Raji (cell line): ENCODE data around the gene NEK6.

Experiments
- POLR2A ChIP-seq: IDR thresholded peaks from 2 replicates; pipeline ENCODE4 v1.6.1; 2011; ENCODE audit warnings: low read depth, low read length, control low read depth; ENCODE audit not compliant: insufficient read depth

The NEK6 gene

DNA sequence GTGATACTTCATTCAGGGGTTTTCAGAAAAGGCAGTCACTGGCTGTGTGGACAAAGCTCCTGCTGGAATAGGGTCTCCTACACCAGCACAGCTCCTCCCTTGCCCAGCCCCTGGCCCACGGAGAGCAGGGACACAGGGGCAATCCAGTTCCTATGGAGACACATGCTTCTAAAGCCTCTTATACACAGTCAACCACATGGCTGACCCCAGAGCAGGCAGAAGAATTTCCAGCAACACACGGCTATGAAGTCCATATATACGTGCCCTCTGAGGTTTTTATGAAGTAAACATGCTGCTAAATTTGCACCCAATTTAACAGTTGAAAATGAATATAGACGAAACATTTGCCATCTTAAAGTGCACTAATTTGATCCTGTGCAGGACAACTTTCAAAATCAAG, 138.1 kb downstream of the NEK6 start:
- no peak for TF ChIP-seq POLR2A

- TF ChIP-seq POLR2A = no peak
Observed at GRCh38 chr9:124398191-124398935, 140.6 kb downstream of the NEK6 start.

DNA sequence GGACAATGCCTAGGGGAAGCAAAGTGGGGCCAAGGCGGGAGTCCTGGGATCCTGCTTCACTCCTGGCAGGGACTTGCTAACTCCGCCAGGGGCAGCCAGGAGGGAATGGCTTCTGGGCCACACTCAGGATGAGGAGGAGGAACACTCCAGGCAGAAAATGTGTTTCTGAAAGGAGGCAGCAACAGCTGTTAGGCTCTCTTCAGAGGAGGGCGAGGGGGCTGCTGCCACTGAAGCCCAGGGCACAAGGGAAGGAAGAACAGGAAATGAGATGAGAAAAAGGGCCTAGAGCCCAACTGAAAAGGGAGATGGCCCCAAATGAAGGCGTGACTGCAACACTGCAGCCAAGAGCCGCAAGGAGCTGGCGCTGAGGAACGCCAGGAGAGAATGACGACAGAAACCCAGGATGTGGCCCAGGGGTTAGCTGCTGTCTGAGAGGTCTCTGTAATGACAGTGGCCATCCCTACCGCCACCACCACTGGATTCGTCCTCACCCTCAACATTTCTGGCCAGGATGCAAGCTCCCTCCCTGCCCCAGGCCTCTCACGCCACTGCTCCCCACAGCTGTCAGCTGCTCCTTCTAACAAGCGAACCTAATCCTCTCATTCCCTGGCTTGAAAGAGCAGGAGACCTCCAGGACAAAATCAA, 141.7 kb downstream of the NEK6 start:
- no peak for TF ChIP-seq POLR2A

DNA sequence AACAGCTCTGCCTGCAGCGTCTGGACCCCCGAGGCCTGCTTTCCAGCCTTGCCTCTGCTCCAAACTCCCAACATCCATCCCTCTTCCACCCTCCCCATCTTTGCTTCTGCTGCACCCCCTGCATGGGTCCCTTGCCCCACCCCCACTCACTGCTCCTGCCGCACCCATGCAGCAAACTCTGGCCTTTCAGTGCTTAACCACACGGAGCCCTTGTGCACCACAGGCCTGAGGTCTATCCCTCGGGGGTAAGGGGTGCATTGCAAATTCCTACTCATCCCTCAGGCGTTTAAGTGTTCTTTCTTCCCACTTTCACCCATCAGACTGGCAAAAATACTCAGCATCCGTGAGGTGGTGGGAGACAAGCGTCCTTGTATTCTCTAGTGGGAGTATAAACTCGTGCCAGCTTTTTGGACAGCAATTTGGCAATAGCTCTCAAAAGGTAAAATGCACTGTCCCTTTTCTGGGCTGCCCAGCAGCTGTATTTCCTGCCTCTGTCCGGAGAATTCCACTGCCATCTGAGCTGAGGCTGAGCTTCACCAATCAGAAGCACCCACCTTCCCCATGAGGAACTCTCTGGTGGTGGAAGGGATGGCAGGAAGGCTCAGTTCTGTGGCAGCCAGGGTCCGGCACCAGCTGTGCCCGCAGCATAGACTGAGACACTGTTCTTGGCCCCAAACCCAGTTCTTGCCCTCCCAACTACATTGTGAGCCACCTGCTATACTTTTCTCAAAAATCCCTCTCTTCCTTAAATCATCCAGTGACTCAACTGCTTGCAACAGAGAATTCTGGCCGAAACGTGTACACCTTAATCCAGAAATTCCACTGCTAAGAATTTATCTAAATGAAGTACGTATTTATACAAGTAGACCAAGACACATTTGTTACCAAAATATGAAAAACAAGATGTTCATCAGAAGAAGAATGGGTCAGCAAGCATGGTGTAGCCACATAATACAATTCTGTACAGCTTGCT, 142.5 kb downstream of the NEK6 start:
- no peak for TF ChIP-seq POLR2A
